Fibroblast of mammary gland (primary cell): ENCODE measurements around the gene LDAF1.
"Not testable (repeated sequence)": the region's sequence is repeated elsewhere in the genome, so short reads cannot be mapped to it uniquely, and the experiment has no call there.

ENCODE experiments used
- DNase-seq: peaks from one replicate; pipeline ENCODE4 v3.0.0-alpha.2; 2010; ENCODE audit warnings: low read depth
- H3K4me3 ChIP-seq: 2 replicates; pipeline ENCODE4 v1.5.1; 2011; ENCODE audit warnings: low read depth, mild to moderate bottlenecking, low read length, moderate library complexity; ENCODE audit not compliant: control insufficient read depth
- TF ChIP-seq, protein P1 (sequence below): conservative IDR thresholded peaks from 2 replicates; pipeline ENCODE4 v1.5.1; 2011; ENCODE audit warnings: low read depth, low read length, inconsistent platforms; ENCODE audit not compliant: control insufficient read depth, insufficient read depth

The LDAF1 gene

DNA sequence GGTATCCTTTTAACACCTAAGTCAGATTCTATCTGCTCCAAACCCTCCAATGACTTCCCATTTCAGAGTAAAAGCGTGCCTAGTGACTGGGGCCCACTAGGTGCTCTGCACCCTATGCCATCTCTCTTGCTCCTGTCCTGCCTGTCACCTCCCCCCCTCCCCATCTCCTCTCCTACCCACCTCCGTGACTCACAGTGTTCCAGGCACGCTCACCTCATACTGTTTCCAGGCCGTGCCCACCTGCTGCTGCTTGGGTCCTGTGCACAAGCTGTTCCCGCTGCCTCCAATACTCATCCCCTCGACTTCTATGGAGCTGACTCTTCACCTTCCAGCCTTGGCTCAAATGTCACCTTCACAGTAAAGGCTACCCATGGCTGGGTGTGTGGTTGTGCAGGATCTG is 29.5 kb upstream of the LDAF1 start:
- TF ChIP-seq, protein P1, sequence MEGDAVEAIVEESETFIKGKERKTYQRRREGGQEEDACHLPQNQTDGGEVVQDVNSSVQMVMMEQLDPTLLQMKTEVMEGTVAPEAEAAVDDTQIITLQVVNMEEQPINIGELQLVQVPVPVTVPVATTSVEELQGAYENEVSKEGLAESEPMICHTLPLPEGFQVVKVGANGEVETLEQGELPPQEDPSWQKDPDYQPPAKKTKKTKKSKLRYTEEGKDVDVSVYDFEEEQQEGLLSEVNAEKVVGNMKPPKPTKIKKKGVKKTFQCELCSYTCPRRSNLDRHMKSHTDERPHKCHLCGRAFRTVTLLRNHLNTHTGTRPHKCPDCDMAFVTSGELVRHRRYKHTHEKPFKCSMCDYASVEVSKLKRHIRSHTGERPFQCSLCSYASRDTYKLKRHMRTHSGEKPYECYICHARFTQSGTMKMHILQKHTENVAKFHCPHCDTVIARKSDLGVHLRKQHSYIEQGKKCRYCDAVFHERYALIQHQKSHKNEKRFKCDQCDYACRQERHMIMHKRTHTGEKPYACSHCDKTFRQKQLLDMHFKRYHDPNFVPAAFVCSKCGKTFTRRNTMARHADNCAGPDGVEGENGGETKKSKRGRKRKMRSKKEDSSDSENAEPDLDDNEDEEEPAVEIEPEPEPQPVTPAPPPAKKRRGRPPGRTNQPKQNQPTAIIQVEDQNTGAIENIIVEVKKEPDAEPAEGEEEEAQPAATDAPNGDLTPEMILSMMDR = no peak
- no peak for DNase-seq
- H3K4me3 ChIP-seq = no peak overlapping the region

DNA sequence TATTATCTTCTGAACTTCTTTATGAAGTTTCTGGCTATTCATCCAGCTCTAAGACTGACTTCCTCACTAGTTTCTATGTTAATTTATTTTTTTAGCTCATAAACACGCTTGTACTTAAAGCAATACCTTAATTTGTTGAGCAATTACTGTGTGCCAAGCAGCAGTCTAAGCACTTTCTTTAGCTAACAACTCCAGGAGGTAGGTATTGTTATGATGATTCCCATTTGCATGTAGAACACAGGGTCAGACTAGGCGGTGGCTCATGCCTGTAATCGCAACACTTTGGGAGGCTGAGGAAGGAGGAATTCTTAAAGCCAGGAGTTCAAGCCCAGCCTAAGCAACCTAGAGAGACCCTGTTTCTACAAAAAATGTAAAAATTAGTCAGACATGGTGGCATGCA is 27.7 kb upstream of the LDAF1 start:
- TF ChIP-seq, protein P1 = no peak
- no peak overlapping the region for H3K4me3 ChIP-seq
- DNase-seq = no peak

DNA sequence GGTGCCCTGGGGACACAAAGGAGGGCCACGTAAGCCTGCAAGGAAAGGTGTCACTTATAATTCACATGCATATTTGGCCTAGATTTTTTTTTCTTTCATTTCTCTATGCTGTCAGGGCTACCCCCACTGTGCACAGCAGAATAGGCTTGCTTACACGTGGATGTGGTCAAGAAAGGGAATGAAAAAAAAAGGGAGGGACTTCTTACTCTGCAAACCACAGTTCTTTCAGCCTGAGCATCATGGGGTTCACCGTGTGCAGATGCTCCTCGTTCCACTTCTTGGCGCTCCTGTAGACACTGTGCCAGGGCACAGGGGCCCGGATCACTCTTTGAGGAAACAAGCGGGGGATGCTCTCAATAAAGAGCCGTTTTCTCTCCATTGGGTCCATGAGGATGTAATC is 24.4 kb upstream of the LDAF1 start:
- no peak overlapping the region for H3K4me3 ChIP-seq
- TF ChIP-seq, protein P1 = no peak
- DNase-seq = no peak

DNA sequence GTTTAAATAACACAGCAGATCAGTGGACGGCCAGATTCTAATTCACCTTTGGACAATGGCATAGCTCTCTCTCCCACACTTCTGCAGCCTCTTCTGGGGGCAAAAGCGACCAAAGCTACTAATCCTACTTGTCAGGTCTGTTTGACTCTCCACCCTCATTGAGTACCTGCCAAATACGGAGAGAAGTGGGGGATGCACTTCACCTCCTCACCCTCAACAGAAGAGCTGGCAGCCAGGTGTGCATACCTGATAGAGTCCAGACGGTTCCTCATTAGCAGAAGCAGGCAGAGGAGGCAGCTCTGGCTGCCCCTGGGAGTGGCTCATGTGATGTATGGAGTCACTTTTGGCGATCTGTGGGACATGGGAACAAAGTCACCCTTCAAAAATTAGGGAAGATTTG is 12.7 kb upstream of the LDAF1 start:
- TF ChIP-seq, protein P1 = no peak
- H3K4me3 ChIP-seq = no peak overlapping the region
- DNase-seq = no peak

DNA sequence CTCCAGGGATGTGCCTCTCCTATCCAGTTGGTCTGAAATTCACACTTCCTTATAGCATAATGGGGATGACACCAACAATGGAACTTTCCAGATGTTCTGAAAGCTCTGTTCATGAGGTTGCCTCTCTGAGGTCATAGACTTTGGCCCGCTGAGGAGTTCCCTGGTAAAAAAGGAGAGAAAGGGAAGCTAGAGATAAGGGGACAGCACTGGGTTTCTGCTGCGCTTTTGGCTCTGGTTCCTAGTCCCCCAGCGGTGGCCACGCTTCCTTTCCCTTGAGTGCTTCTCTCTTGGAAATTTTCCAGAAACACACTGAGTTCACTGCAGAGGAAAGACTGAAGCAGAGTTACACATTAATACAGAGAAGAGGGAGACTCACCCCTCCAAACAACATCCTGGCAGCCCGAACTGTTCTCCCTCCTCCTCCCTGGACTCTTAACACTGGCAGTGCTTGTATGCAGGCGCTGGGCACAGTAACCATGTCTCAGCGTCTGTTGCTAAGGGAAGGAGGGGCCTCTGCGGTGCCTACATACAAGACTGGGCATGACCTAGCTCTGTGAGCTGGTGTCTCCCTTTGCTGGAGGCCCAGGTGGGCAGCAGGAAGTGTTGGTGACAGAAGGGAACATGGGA is 8.0 kb upstream of the LDAF1 start, which contains the start of gene DNAH3:
DNAH3 (minus strand) TSS at position 472 of the 627 bp plus-strand sequence. CDS start 527 bp downstream, outside the sequence.
- DNase-seq = no peak
- TF ChIP-seq, protein P1 = no peak
- H3K4me3 ChIP-seq = no peak within 1 kb of the TSS

DNA sequence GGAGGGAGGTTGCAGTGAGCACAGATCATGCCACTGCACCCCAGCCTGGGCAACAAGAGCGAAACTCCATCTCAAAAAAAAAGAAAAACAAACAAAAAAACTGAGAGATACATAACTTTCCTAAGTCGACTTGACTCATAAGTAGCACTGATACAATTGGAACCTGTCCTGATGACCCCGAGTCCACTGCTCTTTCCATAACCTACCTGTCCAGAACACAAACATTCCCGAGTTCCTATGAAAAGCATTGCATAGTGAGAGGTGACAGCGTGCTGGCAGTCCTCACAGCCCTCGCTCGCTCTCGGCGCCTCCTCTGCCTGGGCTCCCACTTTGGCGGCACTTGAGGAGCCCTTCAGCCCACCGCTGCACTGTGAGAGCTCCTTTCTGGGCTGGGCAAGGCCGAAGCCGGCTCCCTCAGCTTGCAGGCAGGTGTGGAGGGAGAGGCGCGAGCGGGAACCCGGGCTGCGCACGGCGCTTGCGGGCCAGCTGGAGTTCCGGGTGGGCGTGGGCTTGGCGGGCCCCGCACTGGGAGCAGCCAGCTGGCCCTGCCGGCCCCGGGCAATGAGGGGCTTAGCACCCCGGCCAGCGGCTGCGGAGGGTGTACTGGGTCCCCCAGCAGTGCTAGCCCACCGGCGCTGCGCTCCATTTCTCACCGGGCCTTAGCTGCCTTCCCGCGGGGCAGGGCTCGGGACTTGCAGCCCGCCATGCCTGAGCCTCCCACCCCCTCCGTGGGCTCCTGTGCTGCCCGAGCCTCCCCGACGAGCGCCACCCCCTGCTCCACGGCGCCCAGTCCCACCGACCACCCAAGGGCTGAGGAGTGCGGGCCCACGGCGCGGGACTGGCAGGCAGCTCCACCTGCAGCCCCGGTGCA is 6.1 kb upstream of the LDAF1 start:
- not testable (repeated sequence) for H3K4me3 ChIP-seq, DNase-seq

DNA sequence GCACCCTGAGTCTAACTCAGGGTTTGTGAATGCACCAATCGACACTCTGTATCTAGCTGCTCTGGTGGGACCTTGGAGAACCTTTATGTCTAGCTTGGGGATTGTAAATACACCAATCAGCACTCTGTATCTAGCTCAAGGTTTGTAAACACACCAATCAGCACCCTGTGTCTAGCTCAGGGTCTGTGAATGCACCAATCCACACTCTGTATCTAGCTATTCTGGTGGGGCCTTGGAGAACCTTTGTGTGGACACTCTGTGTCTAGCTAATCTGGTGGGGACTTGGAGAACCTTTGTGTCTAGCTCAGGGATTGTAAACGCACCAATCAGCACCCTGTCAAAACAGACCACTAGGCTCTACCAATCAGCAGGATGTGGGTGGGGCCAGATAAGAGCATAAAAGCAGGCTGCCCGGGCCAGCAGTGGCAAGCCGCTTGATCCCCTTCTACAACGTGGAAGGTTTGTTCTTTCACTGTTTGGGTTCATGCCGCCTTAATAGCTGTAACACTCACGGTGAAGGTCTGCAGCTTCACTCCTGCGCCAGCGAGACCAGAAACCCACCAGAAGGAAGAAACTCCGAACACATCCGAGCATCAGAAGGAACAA is 5.2 kb upstream of the LDAF1 start:
- H3K4me3 ChIP-seq, DNase-seq: not testable (repeated sequence)

DNA sequence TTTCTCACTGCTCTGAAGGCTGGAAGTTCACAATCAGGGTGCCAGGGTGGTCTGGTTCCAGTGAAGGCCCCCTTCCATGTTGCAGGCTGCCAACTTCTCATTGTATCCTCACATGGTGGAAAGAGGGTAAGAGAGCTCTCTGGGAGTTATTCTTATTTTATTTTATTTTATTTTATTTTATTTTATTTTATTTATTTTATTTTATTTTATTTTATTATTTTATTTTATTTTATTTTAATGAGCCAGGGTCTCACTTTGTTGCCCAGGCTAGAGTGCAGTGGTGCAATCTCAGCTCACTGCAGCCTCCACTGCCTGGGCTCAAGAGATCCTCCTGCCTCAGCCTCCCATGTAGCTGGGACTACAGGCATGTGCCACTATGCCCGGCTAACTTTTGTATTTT is 2.5 kb upstream of the LDAF1 start:
- not testable (repeated sequence) for H3K4me3 ChIP-seq, DNase-seq
